GM12878 (cell line): ENCODE results near the gene CSF3R. TPM values are rescaled to one million over a fixed set of nuclear protein-coding genes. Genes with fewer than 3 reads are reported as not detected.

Experiments used
- ATAC-seq: fragments of 200-7000 bp; cut with Tn5 transposase; 3 replicates; pipeline ENCODE4 v1.9.1; 2020; ENCODE audit warnings: mild to moderate bottlenecking, moderate library complexity
- BruUV-seq: library from RNA; stranded (reverse); fragments of 400-500 nt; replicated peaks from 2 replicates; lab custom pipeline; 2021; lab: Mats Ljungman, UMichigan
- CTCF ChIA-PET: fragments of 300-600 bp; sonication (Branson Sonifier 250); formaldehyde crosslinking; extraction: SDS; loops from one replicate; lab custom pipeline; 2021; ENCODE audit warnings: inconsistent platforms; lab: Yijun Ruan, JAX
- POLR2A ChIA-PET: fragments of 350-600 bp; formaldehyde crosslinking; extraction: SDS; loops from one replicate; lab custom pipeline; 2021; ENCODE audit warnings: inconsistent platforms; lab: Charles Lee
- RAD21 ChIA-PET: fragments of 300-600 bp; sonication (Branson Sonifier 250); formaldehyde crosslinking; loops from one replicate; lab custom pipeline; 2023; ENCODE audit warnings: antibody characterized with exemption; ENCODE audit not compliant: unreplicated experiment; lab: Charles Lee
- SMC1A ChIA-PET: fragments of 300-600 bp; sonication (Branson Sonifier 250); formaldehyde crosslinking; loops from one replicate; lab custom pipeline; 2023; ENCODE audit not compliant: unreplicated experiment, uncharacterized antibody; lab: Charles Lee
- DNase-seq: peaks from one replicate; pipeline ENCODE4 v3.0.0-alpha.2; 2011; ENCODE audit warnings: low read depth, low spot score
- FAIRE-seq: peaks from 3 replicates; lab custom pipeline; 2011; peaks lifted over from hg19 to GRCh38; lab: Jason Lieb, UNC
- H2AFZ ChIP-seq: 2 replicates; pipeline ENCODE4 v1.6.0; 2011; ENCODE audit warnings: low read depth, low read length, control low read depth; ENCODE audit not compliant: control insufficient read depth
- H3K27ac ChIP-seq: 2 replicates; pipeline ENCODE4 v1.5.1; 2011; ENCODE audit warnings: control low read depth; ENCODE audit not compliant: control insufficient read depth, insufficient read depth
- H3K27me3 ChIP-seq, 2 experiments: replicated peaks in 1 of 2; 2 replicates each; pipeline versions ENCODE4 v1.6.0 to v1.6.1; 2011; ENCODE audit warnings: low read length in 1 of 2; ENCODE audit not compliant: control insufficient read depth in 2 of 2, insufficient read depth in 2 of 2
- H3K36me3 ChIP-seq, 2 experiments: 2 replicates each; pipeline ENCODE4 v1.5.1; 2011; ENCODE audit warnings: low read length in 1 of 2; ENCODE audit not compliant: control insufficient read depth in 2 of 2, insufficient read depth in 2 of 2
- H3K4me1 ChIP-seq: 2 replicates; pipeline ENCODE4 v1.6.1; 2011; ENCODE audit warnings: mild to moderate bottlenecking, low read length, moderate library complexity, mixed read lengths; ENCODE audit not compliant: control insufficient read depth, insufficient read depth
- H3K4me2 ChIP-seq: 2 replicates; pipeline ENCODE4 v1.6.0; 2011; ENCODE audit warnings: control low read depth; ENCODE audit not compliant: control insufficient read depth, insufficient read depth
- H3K4me3 ChIP-seq: fragments of 200-600 bp; sonication (generic); 2 replicates; pipeline ENCODE4 v1.5.1; 2016
- H3K79me2 ChIP-seq: 2 replicates; pipeline ENCODE4 v1.6.0; 2011; ENCODE audit warnings: low read length; ENCODE audit not compliant: control insufficient read depth, insufficient read depth
- H3K9ac ChIP-seq: 2 replicates; pipeline ENCODE4 v1.8.0; 2011; ENCODE audit warnings: low read length, control low read depth, mixed read lengths; ENCODE audit not compliant: control insufficient read depth, insufficient read depth
- H3K9me3 ChIP-seq: replicated peaks from 3 replicates; pipeline ENCODE4 v1.5.1; 2011; ENCODE audit warnings: mild to moderate bottlenecking, low read length; ENCODE audit not compliant: control insufficient read depth, insufficient read depth
- H4K20me1 ChIP-seq: 2 replicates; pipeline ENCODE4 v1.6.0; 2011; ENCODE audit not compliant: control insufficient read depth, insufficient read depth
- CHD4 ChIP-seq: fragments of 200-600 bp; sonication (generic); IDR thresholded peaks from 2 replicates; pipeline ENCODE4 v1.6.1; 2016; ENCODE audit warnings: mild to moderate bottlenecking
- POLR2AphosphoS5 ChIP-seq: IDR thresholded peaks from 2 replicates; pipeline ENCODE4 v1.6.1; 2011; ENCODE audit warnings: mild to moderate bottlenecking, low read length, inconsistent platforms
- RFX5 ChIP-seq: IDR thresholded peaks from 2 replicates; pipeline ENCODE4 v1.6.1; 2011; ENCODE audit warnings: low read depth, low read length, improper control_type of control experiment
- SMAD1 ChIP-seq: fragments of 450-650 bp; IDR thresholded peaks from 2 replicates; pipeline ENCODE4 v1.6.1; 2018; ENCODE audit warnings: mild to moderate bottlenecking, low read depth; ENCODE audit not compliant: partially characterized antibody
- ZNF217 ChIP-seq: fragments of 450-650 bp; IDR thresholded peaks from 2 replicates; pipeline ENCODE4 v1.6.1; 2017; ENCODE audit warnings: antibody characterized with exemption, mild to moderate bottlenecking
- WGBS: methylation state at CpG from one replicate; pipeline ENCODE4 v1.1.6; 2016; ENCODE audit warnings: low lambda C conversion rate; ENCODE audit not compliant: insufficient replicate concordance, insufficient coverage; ENCODE audit errors: missing lambda C conversion rate; 5-methylcytosine and 5-hydroxymethylcytosine counted together
- in situ Hi-C: fragments of 300-500 bp; cut with MboI; formaldehyde crosslinking; loops from 9 replicates; pipeline ENCODE4 v1.14.3; 2018; ENCODE audit warnings: mixed read lengths
- intact Hi-C: fragments of 100-400 bp; cut with micrococcal nuclease; formaldehyde crosslinking; loops from one replicate; pipeline ENCODE4 v1.14.2; 2022; ENCODE audit not compliant: unreplicated experiment
- polyA plus RNA-seq, 11 experiments: library from polyadenylated mRNA; depleted of rRNA in 4 of 11; unstranded in 6 of 11; stranded (reverse) in 5 of 11; fragments of >200 nt; fragmentation: Nextera tagmentation in 4 of 11; fragmentation: Illumina TruSeq in 1 of 11; extraction: Ambion mirVana in 4 of 11; extraction: Trizol in 1 of 11; gene quantifications; 1 replicate in 1 of 11; 2 replicates in 10 of 11; pipeline versions ENCODE4 v1.2.1 to v1.2.3, GENCODE V29; 2011 to 2016; ENCODE audit warnings: inconsistent platforms in 2 of 11, missing spikeins in 2 of 11, low read depth in 1 of 11
- total RNA-seq, 4 experiments: library from RNA; depleted of rRNA in 3 of 4; stranded (reverse); fragments of >200 nt in 3 of 4; fragmentation: Illumina TruSeq in 1 of 4; extraction: Trizol in 1 of 4; gene quantifications; 2 replicates each; pipeline versions ENCODE4 v1.2.1 to v1.2.3, GENCODE V29; 2013 to 2021
- TF ChIP-seq, protein P1 (sequence below): fragments of 150-350 bp; IDR thresholded peaks from 2 replicates; pipeline ENCODE4 v1.6.1; 2014; ENCODE audit warnings: mild to moderate bottlenecking, low read depth, low read length
- TF ChIP-seq, protein P2 (sequence below): IDR thresholded peaks from 2 replicates; pipeline ENCODE4 v1.6.1; 2012; ENCODE audit warnings: low read depth, low read length, improper control_type of control experiment
- TF ChIP-seq, protein P3 (sequence below): fragments of 450-650 bp; IDR thresholded peaks from 2 replicates; pipeline ENCODE4 v1.6.1; 2017; ENCODE audit warnings: mild to moderate bottlenecking, moderate library complexity

CSF3R gene
- total and polyA plus RNA-seq, 10 of the 15 experiments (the other 5 are each of a cell fraction or from before 2014, with no cell fraction given) = 0.13 TPM; not detected in 9

DNA sequence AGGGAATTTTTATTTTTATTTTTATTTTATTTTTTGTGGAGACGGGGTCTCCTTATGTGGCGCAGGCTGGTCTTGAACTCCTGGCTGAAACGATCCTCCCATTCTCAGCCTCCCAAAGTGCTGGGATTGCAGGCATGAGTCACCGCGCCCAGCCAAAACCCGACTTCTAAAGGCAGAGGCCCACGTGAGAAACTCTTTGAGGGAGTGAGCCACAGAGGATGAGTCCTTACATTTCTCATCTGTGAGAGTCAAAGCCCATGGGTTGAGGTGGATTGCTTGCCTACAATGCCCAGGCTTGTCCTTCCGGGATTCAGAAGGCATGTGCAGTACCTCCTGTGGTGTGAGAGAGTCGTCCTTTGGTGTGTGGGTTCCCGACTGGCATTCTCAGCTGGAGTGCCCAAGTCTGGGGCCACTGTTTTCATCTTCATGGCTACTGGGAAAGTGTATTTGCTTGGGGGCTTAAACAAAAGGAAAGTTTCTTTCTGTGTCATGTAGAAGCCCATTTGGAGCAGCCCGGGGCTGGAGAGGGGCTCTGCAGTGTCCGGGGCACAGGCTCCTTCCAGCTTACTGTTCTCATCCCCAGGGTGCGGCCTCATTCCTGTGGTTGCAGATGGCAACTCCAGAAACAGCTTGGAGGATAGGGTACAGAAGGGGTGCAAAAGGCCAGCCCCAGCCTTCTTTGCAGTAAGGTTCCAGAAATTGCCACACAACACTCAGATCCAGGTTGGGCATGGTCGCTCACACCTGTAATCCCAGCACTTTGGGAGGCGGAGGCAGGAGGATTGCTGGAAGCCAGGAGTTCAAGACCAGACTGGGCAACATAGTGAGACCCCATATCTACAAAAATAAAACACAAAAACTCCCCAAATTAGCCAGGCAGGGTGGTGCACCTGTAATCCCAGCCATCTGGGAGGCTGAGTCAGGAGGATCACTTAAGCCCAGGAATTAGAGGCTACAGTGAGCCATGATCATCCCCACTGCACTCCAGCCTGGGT lies 29.4 kb upstream of the CSF3R start:
- Histone ChIP-seq H3K9me3 (no peaks in the 10 kb centered on the region; the same call in 2 of the 3 replicates), H3K9ac (no peak overlapping the region), H3K4me2 (no peak overlapping the region), H3K36me3 (no peaks in the 10 kb centered on the region), H3K27ac (no peak overlapping the region), H2AFZ (no peak overlapping the region), H3K4me1 (no peaks in the 10 kb centered on the region), H3K4me3 (no peak overlapping the region), H3K79me2 (no peaks in the 10 kb centered on the region), H4K20me1 (no peaks in the 10 kb centered on the region), H3K27me3 (peaks cover 4% of the 10 kb centered on the region in 2 experiments)
- in situ Hi-C loops (no loop called here), intact Hi-C loops (no loop called here)
- CTCF ChIA-PET = no interaction called here
- POLR2A ChIA-PET = no interaction called here
- ATAC-seq (no peak), DNase-seq (no peak), FAIRE-seq (no peak)
- TF ChIP-seq, protein P1, sequence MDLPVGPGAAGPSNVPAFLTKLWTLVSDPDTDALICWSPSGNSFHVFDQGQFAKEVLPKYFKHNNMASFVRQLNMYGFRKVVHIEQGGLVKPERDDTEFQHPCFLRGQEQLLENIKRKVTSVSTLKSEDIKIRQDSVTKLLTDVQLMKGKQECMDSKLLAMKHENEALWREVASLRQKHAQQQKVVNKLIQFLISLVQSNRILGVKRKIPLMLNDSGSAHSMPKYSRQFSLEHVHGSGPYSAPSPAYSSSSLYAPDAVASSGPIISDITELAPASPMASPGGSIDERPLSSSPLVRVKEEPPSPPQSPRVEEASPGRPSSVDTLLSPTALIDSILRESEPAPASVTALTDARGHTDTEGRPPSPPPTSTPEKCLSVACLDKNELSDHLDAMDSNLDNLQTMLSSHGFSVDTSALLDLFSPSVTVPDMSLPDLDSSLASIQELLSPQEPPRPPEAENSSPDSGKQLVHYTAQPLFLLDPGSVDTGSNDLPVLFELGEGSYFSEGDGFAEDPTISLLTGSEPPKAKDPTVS = no peak
- TF ChIP-seq ZNF217 (no peak), RFX5 (no peak), SMAD1 (no peak), CHD4 (no peak), POLR2AphosphoS5 (no peak)
- TF ChIP-seq, protein P2, sequence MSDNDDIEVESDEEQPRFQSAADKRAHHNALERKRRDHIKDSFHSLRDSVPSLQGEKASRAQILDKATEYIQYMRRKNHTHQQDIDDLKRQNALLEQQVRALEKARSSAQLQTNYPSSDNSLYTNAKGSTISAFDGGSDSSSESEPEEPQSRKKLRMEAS = no peak
- TF ChIP-seq, protein P3, sequence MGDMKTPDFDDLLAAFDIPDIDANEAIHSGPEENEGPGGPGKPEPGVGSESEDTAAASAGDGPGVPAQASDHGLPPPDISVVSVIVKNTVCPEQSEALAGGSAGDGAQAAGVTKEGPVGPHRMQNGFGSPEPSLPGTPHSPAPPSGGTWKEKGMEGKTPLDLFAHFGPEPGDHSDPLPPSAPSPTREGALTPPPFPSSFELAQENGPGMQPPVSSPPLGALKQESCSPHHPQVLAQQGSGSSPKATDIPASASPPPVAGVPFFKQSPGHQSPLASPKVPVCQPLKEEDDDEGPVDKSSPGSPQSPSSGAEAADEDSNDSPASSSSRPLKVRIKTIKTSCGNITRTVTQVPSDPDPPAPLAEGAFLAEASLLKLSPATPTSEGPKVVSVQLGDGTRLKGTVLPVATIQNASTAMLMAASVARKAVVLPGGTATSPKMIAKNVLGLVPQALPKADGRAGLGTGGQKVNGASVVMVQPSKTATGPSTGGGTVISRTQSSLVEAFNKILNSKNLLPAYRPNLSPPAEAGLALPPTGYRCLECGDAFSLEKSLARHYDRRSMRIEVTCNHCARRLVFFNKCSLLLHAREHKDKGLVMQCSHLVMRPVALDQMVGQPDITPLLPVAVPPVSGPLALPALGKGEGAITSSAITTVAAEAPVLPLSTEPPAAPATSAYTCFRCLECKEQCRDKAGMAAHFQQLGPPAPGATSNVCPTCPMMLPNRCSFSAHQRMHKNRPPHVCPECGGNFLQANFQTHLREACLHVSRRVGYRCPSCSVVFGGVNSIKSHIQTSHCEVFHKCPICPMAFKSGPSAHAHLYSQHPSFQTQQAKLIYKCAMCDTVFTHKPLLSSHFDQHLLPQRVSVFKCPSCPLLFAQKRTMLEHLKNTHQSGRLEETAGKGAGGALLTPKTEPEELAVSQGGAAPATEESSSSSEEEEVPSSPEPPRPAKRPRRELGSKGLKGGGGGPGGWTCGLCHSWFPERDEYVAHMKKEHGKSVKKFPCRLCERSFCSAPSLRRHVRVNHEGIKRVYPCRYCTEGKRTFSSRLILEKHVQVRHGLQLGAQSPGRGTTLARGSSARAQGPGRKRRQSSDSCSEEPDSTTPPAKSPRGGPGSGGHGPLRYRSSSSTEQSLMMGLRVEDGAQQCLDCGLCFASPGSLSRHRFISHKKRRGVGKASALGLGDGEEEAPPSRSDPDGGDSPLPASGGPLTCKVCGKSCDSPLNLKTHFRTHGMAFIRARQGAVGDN = no peak
- 48% methylated on average over 15 of the region's 15 CpGs for WGBS
- SMC1A ChIA-PET = no interaction called here
- RAD21 ChIA-PET = no interaction called here
- BruUV-seq = no TSS peak
